ENCODE results near the gene PLXNA4.
A peak's percentile ranks its signal among the peaks of the same experiment; 100 is the strongest.

Gene PLXNA4

DNA sequence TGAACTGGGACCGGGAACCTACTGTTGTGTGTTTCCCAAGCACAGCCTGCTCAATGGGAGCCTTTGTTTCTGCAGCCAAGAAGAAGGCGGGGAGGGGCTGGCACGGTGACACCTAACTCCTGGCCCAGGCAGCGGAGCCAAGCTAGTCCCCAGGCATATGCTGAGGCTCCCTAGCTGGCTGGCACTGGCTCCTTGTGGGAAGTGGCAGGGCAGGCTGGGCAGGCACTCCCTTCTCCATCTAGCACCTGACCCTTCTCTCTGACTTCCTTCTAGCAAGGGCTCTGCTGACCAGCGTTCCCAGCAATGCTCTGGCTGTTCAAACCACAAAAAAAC is 325.0 kb downstream of the PLXNA4 start:
- DNase-seq: peak; percentile 39

DNA sequence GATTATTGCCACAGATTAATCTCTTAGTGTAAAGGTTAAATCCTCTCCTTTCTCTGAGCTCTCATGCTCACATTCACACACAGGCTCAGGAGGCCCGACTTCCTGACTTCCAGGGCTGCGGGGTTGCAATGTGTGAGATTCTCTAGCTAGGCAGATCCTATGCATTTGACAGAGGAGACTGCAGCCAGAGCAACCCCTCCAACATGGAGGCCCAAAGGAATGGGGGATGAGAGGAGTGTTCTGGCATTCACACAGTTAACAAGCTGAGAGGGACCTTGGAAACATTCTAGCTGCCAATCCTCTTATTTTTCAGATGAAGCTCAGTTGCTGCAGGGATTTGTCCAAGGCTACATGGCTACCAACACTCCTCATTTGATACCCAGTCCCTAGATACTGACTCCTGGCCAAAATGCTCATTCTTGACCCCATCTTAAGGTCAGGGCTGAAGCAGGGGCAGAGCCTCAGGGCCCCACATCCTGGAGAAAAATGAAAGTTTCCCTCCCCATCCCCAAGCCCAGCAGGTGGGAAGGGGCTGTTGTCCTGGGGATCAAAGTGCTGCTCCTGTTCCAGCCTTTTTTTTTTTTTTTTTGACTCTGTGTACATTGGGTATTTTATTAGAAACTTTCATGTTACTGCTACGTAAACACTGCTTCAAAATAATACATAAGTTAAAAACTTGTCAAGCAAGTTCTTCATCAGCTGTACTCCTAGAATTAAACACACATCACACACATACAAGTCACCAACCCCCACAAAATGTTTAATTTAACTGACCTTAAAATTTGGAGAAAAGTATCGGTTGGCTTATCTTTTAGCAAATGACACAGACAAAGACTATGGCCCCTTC is 325.6 kb downstream of the PLXNA4 start:
- no peak for DNase-seq

DNA sequence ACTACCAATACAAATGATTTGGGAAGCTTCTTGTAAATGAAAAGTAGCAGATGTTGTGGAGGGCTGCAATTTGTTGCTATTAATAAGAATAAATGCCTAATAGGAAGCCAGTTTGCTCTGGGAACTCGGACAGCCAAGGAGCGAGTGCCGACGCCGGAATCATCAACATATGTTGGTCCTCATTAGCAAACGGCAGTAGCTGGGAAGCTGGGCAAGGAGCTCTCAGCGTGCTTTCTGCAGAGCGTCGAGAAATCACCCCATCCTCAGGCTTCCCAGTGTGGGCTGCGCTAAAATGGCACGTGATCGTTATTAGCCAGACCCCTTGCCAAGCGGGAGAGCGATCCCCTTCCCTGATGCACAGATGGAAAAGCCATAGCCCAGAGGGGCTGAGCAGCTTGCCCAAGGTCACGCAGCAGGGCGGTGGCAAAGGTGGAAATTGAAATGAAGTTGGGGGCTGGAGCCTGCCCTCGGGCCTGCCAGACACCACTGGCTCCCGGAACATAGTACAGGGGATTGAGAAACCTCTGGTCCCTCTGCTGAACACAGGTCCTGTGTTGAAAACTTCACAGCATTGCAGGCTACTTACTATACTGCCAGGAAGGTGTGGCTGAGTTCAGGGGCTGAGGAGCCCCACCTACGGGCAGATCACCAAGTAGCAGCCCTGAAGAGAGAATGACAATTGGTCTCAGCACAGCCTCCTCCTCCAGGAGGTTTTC is 326.9 kb downstream of the PLXNA4 start:
- DNase-seq: no peak

DNA sequence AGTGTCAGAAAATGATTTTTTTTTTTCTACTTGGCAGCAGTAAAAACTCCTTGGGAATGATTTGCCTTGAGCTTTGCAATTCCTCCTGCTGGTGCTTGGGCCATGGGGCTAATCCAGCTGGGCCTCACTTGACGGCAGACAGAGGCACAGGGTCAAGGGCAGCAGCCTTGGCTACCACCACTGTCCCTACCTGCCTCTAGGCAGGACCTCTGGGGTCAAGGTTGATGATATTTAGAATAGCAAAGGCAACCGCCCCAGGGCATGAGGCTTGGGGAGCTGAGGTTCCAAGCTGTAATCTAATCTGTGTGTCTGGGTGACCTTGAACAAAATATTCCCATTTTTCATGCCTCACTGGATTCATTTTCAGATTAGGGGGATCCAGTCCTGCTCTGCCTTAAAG is 327.4 kb downstream of the PLXNA4 start:
- no peak for DNase-seq

DNA sequence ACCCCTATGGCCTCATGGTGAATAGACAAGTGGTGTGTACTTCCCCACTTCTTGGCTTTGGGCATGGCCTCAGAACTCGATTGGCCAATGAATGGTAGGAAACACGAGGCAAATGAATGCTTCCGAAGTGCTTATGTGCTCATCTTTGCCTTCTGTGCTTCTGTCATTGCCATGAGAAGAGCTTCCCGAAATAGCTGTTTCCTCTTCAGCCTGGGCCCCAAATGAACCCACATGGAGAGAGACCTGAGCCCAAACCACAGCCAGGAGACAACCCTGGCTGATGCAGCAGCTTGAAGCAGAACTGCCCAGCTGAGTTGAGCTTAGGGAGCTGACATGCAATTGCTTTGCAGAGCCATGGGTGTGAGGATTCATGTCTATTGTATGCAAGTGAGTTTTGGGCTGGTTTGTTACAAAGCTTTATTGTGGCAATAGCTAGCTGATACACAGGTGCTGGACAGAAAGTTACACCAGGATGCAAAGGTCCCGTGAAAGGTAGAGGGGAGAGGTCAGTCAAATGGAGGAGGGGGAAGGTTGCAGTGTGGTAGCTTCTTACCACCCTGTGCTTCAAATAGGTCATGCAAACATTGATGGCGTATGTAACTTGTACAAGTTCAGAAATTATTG is 328.2 kb downstream of the PLXNA4 start:
- DNase-seq: no peak

DNA sequence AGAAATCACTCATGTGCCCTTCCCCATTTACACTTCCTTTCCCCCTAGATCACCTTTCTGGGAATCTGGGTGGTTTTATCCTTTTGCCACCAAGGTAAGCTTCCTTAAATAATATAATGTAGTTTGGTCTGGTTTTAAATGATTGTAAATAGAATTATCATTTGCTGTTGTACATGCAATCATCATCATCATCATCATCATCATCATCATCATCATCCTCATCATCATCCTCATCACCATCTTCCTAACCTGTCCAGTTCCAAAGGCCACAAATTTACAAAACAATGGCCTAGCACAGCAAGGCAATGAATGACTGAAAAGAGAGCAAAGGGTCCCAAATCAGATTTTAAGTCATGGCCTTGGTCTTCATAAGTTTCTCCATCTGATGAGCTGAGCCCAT is 329.7 kb downstream of the PLXNA4 start:
- DNase-seq: no peak

DNA sequence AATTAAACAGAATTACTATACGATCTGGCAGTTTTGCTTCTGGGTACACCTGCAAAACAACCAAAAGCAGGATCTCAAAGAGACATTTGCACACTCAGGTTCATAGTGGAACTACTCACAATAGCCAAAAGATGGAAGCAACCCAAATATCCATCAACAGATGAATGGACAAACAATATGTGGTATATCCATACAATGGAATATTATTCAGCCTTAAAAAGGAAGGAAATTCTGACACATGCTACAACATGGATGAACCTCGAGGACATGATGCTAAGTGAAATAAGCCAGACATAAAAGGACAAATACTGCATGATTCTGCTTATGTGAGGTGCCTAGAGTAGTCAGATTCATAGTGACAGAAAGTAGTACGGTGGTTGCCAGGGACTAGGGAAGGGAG is 330.7 kb downstream of the PLXNA4 start:
- no peak for DNase-seq

DNA sequence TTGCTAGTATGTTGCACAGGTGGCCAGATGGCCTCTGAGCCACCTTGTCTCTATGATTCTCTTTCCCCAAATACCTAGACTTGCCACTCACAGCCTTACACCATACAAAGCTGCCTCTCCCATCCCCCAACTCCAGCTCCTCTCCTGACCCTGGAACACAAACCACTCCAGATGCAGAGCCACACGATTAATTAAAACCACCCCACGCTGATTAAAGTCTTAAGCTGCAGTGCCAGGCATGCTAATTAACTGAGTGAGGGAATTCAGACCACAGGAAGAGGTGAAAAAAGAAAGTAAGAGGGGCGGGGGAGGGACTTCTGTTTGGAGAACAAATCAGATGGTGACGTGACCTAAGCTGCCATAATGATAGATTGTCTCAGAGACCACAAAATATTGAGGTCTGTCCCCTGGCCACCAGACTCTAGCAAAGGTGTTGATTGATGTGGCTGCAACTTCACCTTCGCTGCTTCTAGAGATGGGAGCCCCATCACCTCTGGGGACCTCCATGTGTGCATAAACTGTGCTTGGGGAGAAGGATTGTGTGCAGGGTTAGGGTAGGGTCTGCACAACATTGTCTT is 331.3 kb downstream of the PLXNA4 start:
- no peak for DNase-seq

DNA sequence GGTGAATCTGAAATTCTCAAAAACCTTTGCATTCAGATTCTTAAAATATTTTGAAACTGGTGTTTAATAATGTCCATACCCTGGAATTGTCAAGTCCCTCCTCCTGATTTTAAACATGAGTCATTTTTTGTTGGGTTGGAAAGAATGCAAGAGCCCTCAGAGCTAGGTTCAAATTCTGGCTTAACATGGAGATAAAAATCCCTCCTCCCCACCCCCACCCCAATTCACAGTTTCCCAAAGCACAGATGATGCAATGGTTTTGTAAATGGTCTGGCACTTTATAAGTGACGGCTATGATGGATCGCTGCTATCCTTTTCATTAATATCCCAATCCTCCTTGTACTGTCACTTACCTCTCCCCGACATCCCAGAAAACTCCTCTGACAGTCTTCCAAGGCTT is 332.8 kb downstream of the PLXNA4 start:
- no peak for DNase-seq

DNA sequence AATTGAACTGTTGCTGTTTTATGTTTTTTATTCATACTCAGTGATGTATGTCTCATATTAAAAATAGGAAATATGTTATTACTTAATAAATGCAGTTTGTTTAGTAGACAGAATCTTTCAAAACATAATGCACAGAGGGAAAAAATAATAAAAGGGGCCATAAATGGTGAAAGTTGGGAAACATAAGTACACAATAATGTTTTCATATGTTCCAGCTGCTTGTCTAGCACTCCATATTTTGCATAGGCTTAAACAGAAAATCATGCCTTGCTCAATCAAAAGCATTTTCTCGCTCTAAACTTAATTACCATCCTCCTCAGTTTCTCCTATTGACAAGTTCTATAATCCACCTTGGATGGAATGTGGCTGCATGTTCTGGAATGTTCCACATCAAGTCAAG is 333.2 kb downstream of the PLXNA4 start:
- DNase-seq: no peak

DNA sequence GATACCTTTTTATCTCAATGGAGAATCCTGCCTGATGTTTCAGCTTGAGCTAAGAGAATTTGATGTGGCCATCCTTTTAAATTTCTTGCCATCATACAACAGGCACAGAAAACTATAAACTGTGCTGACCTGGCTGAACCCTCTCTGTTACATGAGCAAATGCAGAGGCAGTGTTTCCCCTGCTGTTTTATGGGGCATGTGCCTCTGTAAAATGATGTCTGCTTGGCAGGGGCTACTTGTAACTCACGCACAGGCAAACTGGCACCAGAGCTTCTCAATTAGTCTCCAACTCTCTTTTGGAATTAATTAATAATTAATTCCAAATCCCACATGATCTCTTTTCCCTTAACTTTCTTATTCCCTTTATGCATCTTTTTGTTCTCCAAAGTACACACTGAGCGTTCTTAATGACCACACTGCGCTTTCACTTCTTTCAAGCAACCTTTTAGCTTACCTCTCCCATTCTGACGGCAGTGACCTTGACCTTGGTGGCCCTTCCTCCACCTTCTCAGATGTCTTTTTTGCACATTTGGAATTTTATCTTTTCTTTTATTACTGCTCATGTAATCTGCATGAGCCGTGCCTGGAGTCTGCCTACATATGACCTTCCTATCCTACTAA is 334.0 kb downstream of the PLXNA4 start:
- no peak for DNase-seq

DNA sequence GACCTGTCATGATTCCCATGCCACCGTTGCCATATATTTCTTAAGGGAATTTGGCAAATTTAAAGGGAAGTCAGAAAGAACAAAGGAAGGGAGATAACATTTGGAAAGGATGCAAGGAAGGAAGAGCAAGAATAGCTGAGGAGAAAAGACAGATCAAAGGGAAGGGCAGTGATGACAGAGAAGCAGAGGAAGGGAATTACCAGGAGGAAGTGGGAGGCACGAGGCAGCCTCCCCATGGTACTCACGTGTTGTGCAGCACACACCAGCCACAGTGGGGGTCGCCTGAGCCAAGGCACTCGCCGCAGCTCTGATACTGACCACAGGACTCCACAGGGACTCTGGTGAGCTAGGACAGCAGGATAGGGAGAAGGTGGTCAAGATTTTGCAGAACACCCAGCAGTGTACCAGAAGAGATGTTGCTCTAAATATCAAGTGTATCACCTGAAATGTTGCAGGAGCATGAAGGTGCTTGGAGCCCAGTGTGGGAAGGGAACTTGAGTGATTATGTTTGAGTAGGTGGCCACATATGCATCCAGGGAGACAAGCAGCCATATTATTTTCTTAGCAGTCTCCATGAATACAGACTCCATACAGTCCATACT is 335.3 kb downstream of the PLXNA4 start:
- no peak for DNase-seq

DNA sequence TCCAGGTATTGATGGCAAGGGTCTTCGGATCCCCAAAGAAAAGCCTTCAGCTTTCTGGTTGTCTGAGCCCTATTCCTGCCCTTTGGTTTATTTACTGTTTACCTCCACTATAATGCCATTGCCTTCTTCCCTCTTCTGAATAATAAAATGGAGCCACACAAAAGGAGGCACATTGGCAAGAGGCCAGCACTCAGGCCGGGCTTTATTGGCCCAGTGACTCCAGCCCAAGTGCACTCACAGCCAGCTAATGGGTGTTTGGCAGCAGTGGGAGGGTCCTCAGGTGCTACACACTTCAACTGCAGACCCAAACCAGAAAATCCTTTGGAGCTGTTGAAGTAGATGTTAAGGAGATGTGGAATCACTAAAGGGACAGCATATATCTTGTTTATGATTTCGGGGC is 336.0 kb downstream of the PLXNA4 start:
- no peak for DNase-seq

DNA sequence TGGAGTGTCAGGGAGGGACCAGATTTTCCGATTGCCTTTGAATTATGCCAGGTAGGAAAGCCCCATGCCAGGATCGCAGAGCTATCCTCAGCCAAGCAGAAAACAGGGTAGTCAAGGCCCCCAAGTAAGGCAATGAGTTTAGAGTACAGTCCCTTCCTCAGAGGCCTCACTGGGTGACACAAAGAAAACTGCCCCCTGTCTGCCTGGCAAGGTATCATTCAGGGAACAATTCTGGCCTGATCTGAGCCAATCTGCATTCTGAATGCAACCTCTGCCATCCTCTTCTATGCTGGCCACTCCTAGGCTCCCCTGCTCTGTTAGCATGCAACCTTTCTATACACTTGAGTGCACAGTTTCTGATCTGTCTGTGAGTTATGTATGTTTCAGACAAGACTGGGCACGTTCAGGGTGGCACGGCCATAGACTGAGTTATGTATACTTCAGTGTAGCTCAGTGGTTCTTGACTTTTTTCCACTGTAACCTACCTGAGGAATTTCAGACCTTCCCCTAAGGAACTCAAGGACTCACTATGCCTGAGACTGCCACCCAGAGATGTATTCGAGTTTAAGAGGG is 336.8 kb downstream of the PLXNA4 start:
- no peak for DNase-seq

DNA sequence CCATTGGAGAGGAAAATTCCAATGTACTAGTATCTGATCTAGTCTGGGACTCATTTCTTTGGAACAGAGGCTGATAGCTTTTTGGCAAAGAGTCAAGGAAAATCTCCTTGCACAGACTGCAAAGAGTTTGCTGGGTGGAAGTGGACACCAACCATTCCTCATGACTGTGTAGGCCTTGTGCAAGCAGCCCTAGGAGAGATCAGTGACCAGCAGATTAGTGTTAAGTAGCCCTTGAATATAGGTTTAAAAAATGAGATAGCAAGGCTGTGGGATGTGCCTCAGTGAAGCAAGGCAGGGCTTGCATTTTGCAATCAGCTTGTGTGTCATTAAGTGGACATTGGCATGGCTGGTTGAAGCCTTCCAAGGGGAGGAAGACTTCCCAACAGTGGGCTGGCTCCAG is 341.6 kb downstream of the PLXNA4 start:
- no peak for DNase-seq

DNA sequence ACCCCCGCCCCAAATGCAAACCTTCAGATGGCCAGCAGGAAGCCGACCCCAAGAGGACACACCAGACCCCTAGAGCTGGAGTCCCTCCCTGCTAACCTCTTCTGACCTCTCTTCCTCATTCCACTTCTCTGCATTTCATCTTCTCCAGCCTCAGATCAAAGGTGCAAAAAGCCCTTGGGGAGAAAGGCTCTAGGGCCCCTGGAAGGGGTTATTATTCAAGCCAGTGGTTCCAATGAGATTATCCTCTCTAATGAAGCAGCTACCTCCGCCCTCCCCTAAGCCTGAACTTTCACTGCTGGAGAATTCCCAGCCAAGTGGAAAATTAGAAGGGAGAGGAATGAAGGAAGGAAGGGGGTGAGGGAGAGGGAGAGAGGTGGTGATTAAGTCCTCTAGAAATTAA is 343.9 kb downstream of the PLXNA4 start:
- DNase-seq: no peak

DNA sequence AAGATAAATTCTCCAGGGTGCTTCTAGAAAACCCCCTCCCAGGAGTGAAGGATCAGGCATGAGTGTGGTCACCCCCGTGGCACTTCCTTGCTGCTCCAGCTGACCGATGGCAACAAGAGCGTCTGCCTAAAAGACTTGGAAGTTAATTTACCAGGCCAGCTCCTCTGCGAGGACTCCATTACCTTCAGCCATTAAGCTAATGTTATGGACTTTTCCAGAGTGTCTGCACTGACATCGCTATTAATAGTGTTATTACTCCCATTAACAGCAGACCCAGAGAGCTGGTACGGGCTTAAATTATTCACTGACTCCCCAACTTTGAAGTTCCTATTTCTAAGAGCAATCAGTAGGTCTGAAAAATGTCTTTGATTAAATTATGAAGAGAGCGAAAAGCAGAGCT is 345.8 kb downstream of the PLXNA4 start:
- no peak for DNase-seq

DNA sequence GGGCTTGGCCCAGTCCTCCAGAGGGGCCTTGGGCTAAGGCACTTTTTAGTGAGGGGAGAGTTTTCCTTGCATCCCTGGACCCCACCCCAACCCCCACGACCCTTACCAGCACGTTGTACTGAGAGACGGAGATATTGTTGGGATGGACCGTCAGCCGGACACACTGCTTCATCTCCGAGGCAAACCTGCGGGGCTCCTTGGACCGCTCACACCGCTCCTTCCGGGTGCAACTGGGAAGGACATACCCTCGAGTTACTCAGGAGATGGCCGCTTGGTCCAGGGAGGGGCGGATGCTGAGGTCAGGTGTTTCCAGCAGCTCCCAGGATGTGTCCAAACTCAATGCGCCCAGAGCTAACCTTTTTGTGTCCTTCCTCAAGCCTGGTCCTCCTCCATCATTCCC is 348.0 kb downstream of the PLXNA4 start:
- DNase-seq: no peak

DNA sequence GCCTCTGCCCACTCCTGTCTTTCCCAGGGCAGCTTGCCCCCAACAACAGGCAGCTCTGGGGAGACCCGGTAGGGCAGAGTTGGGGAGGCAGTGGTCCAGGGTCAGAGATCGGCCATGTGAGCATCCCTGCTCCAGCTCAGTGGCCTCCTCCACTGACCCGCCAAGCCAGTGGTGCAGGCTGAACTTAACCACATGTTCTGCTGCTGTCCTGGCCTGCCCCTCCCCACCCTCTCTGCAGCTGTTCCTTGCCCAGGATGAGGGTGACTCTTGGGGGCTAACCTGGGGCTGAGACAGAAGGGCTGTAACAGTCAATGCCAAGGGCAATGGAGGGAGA is 349.3 kb downstream of the PLXNA4 start:
- no peak for DNase-seq

DNA sequence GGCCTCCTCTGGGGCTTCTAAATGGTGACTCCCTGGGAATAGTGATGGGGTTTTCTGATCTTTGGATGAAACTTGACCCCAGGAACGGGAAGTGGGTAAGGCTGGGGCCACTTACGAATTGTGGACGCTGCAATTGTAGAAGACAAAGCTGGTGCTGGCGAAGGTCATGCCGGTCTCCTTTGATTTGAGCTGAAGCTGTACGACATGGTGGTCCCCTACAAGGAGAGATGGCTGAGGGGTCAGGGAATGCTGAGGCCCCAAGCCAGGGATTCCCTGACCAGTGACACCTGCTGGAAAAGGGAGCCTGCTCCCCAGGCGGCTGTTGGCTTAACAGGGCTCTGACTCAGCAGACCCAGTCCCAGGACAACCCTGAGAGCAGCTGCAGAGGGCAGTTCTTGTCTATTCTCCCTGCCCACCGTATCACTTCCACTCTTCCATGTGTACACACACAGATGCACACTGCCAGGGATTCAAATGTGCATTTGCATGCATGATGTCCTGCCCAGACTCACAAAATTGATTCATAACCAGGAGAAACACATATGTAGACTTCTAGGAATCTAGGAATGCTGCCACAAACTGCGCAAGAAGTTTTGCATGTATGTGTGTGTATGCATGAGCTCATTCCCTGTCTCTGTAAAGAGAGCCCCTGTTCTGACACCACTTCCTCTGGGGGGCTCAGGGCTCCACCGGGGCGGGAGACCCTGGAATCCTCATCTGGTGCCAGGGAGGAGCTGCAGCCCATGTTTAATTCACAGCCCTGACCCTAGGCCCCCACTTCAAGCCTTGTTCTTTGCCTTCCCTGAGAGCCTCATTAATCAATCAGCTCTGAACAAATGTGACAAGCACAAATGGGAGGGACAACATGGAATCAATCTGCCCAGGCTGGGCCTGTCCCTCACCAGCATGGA is 350.0 kb downstream of the PLXNA4 start:
- no peak for DNase-seq

DNA sequence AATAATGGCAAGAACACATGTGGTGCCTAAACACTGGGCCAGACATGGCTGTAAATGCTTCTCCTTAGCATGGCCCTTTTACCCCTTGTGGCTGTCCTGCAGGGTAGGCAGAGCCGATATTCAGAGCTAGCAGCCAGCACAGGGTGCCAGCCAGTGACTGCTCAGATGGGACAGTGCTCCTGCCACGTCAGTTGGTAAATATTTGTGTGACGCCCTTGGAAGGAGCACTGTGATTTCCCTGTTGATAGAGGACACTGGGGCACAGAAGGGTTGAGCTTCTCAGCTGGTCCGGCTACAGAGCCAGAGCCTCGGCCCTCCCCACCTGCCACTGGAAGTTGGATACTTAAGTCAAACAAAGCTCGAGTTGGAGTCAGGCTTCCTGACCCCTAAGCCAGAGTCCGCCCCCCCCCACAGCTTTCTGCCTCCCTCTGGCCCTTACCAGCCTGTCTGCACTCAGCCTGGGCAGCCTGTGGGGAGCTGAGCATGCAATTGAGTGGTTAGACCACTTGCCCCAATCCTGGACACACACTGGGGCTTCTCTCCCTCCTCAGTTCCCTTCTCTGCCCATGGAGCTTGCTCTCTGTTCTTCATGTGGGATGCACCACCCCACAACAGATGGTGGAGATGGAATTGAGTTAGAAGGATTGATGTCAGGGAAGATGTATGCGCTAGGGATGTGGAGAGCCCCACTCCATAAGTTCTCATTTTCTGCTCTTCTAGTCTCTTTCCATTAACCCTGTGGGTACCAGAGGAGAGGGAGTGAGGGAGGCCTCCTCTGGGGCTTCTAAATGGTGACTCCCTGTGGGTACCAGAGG is 350.8 kb downstream of the PLXNA4 start:
- no peak for DNase-seq
